LNCAP (cell line): ENCODE data around the gene ARHGAP32.

Source experiments
- TF ChIP-seq, protein P1 (sequence below): fragments of 450-650 bp; IDR thresholded peaks from 2 replicates; pipeline ENCODE4 v1.5.1; 2017; ENCODE audit warnings: mild to moderate bottlenecking

The ARHGAP32 gene

DNA sequence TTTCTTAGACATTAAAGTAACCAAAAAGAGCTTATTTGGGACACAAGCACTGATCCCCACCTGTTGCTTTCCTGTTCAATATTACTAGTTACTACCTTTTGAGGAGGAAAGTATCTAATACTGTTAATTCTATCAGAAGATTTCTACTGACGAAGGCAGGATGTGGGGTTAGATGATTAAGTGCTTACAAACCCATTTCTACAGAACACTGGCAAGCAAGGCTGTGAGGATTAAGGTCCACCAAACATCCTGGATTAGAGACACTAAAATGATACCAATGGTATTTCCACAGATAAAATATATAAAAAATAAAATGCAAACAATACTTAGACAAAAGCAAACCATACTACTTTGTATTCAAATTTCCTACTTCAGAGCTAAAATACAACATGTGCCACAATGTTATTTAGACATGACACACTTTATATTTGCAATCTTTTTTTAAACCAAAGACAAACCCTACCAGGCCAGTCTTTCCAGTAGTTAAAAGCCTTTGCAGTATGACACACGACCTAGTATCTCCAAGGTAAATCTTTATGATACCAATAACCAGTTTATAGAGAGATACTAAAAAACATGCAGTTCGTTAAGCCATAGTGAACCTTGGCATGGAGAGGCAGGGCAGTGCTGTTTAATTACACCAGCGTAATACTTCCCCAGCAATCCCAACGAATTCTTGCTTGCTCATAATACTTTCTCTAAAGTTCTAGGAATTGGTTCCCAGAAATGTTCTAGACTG, 178.2 kb downstream of the ARHGAP32 start:
- TF ChIP-seq, protein P1, sequence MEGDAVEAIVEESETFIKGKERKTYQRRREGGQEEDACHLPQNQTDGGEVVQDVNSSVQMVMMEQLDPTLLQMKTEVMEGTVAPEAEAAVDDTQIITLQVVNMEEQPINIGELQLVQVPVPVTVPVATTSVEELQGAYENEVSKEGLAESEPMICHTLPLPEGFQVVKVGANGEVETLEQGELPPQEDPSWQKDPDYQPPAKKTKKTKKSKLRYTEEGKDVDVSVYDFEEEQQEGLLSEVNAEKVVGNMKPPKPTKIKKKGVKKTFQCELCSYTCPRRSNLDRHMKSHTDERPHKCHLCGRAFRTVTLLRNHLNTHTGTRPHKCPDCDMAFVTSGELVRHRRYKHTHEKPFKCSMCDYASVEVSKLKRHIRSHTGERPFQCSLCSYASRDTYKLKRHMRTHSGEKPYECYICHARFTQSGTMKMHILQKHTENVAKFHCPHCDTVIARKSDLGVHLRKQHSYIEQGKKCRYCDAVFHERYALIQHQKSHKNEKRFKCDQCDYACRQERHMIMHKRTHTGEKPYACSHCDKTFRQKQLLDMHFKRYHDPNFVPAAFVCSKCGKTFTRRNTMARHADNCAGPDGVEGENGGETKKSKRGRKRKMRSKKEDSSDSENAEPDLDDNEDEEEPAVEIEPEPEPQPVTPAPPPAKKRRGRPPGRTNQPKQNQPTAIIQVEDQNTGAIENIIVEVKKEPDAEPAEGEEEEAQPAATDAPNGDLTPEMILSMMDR = no peak

DNA sequence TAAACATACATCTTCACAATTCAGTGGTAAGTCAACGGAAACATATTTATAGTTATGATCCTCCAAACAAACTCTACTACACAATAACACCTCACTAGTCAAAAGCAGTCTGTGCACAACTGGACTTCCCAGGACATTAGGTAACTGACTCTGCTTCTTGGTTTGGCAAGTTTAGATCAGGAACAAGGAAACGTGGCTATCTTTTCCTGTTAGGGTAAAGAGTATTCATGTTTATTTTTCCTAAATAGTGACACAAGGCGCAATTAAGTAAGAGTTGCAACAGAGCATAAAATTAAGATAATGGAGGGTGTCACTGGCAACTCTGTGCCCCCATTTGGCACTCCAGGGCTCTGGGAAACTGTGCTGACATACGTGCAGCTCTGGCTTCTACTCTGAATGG, 179.2 kb downstream of the ARHGAP32 start:
- TF ChIP-seq, protein P1 = no peak

DNA sequence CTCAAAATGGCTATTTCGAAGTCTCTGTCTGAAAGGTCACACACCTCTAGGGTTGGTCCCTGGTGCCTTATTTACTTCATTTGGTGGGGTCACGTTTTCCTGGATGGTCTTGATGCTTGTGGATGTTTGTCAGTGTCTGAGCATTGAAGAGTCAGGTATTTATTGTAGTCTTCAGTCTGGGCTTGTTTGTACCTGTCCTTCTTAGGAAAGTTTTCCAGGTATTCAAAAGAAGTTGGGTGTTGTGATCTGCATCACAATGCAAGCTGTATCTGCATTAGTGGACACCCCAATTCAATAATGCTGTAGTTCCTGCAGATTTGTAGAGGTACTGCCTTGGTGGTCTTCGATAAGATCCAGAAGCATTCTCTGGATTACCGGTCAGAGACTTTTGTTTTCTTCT, 186.0 kb downstream of the ARHGAP32 start:
- TF ChIP-seq, protein P1 = no peak

DNA sequence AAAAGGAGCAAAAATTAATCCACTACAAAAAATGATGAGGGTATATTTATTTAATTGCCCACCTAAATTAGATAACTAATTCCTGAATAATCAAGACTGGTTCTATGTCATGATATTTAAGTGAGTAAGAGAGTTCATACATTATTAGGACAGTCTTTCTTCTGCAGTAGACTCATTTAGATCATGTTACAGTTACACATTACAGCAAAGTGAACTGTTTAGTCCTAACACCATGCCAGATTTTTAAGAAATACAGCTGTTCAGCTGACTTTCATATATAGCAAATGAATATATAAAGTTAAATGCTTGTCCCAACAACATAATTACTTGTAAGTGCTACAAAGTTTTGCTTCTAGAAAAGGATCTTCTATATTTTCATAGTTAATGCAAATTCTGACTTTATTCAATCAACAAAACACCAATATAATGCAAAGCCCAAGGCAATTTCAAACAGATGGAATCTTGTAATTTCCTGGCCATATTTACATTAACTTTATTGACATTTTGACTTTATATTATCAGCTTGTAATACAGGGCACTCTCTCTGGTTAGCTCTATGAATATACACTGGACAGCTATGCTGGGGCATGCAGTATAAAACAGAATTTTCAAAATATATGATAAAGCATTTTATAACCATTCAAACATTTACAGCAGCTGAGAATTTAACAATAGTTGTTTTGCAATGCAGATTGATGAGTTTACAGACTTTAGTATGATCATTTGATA, 203.7 kb downstream of the ARHGAP32 start:
- TF ChIP-seq, protein P1 = no peak

DNA sequence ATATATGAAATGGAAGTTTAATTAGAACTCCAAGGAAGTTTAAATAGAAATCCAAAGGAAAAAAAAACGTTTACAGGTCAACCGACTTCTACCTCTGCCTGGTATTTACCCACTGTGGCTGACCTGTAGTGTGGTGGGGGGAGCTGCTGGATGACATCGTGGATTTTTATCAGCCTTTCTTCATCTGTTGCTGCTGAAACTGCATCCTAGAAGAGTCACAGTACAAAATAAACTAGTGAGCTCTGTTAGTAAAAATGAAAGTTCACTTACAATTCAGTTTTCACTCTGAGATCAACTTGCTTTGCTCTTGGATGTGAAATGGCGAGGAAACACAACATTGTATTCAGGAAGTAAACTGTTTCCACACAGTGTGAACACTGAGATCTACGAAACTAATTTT, 206.2 kb downstream of the ARHGAP32 start:
- TF ChIP-seq, protein P1 = no peak

DNA sequence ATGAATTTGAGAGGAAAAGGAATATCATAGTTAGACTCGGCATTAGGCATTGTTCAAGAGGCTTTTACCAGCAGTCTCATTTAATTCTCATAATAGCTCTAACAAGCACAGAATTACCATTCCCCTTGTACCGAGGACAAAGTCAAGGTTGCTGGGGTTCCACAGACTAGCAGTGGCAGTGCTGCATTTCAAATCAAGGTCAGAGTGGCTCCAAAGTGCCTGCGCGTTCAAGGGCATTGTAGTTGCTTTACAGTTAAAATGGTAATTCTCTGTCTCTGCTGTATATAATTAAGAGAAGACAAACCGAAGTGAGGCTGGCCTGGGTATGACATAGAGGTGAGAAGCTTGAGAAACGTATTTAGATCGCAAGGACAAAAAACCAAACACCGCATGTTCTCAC, 209.1 kb downstream of the ARHGAP32 start:
- TF ChIP-seq, protein P1 = no peak

DNA sequence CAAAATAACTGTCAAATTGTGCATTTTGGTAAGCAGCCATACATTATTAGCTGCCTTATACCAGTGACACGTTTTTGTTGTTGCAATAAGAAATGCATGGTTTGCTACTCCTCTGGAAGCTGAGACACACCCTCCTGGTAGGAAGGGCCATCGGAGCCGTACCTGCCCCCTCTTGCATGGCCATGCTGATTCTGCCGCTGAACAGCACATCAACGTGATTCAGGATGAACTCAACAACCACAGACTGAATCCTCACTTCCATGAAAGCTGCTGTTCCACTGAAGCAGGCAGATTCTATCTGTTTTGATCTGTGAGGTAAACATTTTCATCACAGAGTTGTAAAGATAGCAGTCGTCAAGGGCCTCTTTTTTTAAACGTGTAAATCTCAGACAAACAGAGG, 210.9 kb downstream of the ARHGAP32 start:
- TF ChIP-seq, protein P1 = no peak
